Prostate gland (tissue), 2 donors: ENCODE results near the gene MYBL2. TPM values are rescaled to one million over a fixed set of nuclear protein-coding genes. Genes with fewer than 3 reads are reported as not detected.

Experiments
- DNase-seq: peaks from one replicate; pipeline ENCODE4 v3.0.0-alpha.2; 2019; ENCODE audit warnings: low spot score
- H3K27ac ChIP-seq, 2 donors: fragments of 200-600 bp; sonication (generic); 2 replicates each; pipeline ENCODE4 v1.5.1; 2017 to 2019
- H3K27me3 ChIP-seq: fragments of 200-600 bp; sonication (generic); replicated peaks from 2 replicates; pipeline ENCODE4 v1.5.1; 2019; ENCODE audit not compliant: insufficient read depth
- H3K36me3 ChIP-seq, 2 donors: fragments of 200-600 bp; sonication (generic); 1 replicate in 1 of 2; 2 replicates in 1 of 2; pipeline versions ENCODE4 v1.5.1 to v1.8.1; 2017 to 2019
- H3K4me1 ChIP-seq: fragments of 200-600 bp; sonication (generic); replicated peaks from 2 replicates; pipeline ENCODE4 v1.5.1; 2019
- H3K4me3 ChIP-seq, 2 donors: fragments of 200-600 bp; sonication (generic); 2 replicates each; pipeline ENCODE4 v1.5.1; 2017 to 2019
- H3K9me3 ChIP-seq: fragments of 200-600 bp; sonication (generic); 2 replicates; pipeline ENCODE4 v1.5.1; 2017
- POLR2A ChIP-seq: fragments of 450-650 bp; IDR thresholded peaks from one replicate; pipeline ENCODE4 v1.6.1; 2016; ENCODE audit warnings: antibody characterized with exemption, mild to moderate bottlenecking
- POLR2AphosphoS5 ChIP-seq: sonication (generic); formaldehyde crosslinking; IDR thresholded peaks from one replicate; pipeline ENCODE4 v1.6.1; 2017; ENCODE audit warnings: antibody characterized with exemption
- WGBS: methylation state at CpG from one replicate; pipeline ENCODE4 v1.1.5; 2018; 5-methylcytosine and 5-hydroxymethylcytosine counted together
- intact Hi-C: fragments of 100-400 bp; cut with DNase I; formaldehyde crosslinking; loops from one replicate; pipeline ENCODE4 v1.14.2; 2022
- total RNA-seq, 2 donors: library from RNA; depleted of rRNA; stranded (reverse); fragments of >200 nt; gene quantifications; one replicate each; pipeline ENCODE4 v1.1.0, GENCODE V29; 2016
- TF ChIP-seq, protein P1 (sequence below), 4 experiments: fragments of 200-600 bp in 2 of 4; fragments of 450-650 bp in 2 of 4; sonication (generic) in 2 of 4; IDR thresholded peaks; 1 replicate in 3 of 4; 2 replicates in 1 of 4; pipeline ENCODE4 v1.5.1; 2016 to 2019; ENCODE audit warnings: antibody characterized with exemption in 4 of 4, mild to moderate bottlenecking in 2 of 4, moderate library complexity in 2 of 4

MYBL2 gene
- total RNA-seq, 2 donors from 2014 or later: 0.36 to 11.6 TPM

DNA sequence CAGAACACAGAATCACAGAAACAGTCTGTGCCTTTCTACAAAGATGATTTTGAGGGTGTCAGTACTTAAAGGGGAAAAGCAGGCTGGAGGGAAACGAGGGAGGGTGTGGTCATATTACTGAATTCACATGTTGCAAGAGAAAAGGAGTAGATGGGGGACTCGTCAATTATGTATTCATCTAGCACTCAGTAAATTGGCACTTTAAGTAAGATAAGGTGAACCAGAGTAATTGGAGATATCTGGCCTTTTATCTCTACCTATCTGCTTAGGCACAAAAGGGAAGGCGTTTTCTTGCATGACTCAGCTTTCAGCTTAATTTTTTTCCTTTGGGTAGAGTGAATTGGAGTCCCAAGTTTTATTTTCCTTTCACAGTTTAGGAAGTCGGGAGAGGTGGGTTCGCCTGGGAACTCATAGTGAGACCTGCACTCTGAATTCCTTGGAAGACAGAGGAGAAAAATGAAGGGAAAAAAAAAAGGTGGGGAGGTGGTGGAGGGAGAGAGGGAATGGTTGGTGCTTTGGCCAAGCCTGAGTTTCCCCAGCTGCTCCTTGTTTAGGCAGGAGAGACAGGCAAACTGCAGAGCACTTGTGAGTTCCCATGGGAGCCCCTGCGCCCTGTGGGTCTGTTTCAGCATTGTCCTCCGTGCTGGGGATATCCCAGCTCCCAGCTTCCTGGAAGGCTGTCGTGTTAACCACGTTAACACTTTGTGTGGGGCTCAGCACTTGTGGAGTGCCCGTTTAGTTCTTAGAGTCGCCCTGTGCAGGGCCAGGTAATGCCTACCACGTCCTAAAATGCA is 79.6 kb downstream of the MYBL2 start:
- WGBS: 50% methylated on average over 11 of the region's 12 CpGs
- TF ChIP-seq POLR2AphosphoS5: no peak
- TF ChIP-seq, protein P1, sequence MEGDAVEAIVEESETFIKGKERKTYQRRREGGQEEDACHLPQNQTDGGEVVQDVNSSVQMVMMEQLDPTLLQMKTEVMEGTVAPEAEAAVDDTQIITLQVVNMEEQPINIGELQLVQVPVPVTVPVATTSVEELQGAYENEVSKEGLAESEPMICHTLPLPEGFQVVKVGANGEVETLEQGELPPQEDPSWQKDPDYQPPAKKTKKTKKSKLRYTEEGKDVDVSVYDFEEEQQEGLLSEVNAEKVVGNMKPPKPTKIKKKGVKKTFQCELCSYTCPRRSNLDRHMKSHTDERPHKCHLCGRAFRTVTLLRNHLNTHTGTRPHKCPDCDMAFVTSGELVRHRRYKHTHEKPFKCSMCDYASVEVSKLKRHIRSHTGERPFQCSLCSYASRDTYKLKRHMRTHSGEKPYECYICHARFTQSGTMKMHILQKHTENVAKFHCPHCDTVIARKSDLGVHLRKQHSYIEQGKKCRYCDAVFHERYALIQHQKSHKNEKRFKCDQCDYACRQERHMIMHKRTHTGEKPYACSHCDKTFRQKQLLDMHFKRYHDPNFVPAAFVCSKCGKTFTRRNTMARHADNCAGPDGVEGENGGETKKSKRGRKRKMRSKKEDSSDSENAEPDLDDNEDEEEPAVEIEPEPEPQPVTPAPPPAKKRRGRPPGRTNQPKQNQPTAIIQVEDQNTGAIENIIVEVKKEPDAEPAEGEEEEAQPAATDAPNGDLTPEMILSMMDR (IDR thresholded peaks at IDR 0.05): no peak

DNA sequence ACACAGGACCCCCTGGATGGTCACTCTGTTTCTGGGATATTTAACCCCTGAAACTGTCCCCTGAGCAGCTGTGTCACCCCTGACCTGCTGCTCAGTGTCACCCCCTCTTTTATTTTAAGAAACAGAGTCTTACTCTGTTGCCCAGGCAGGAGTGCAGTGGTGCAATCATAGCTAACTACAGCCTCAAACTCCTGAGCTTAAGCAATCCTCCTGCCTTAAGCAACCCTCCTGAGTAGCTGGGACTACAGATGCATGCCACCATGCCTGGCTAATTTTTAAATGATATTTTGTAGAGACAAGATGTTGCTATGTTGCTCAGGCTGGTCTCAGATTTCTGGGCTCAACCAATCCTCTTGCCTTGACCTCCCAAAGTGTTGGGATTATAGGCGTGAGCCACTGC is 81.4 kb downstream of the MYBL2 start:
- no peaks in the 10 kb centered on the region for H3K4me1 ChIP-seq
- DNase-seq: no peak
- H3K27ac ChIP-seq: no peak overlapping the region
- no peaks in the 10 kb centered on the region for H3K9me3 ChIP-seq
- H3K36me3 ChIP-seq: no peaks in the 10 kb centered on the region
- TF ChIP-seq, protein P1 (IDR thresholded peaks at IDR 0.05): no peak
- TF ChIP-seq POLR2AphosphoS5: no peak
- no peak for TF ChIP-seq POLR2A
- intact Hi-C loops: no loop called here
- WGBS: 84% methylated on average over 1 of the region's 1 CpG
- H3K4me3 ChIP-seq: no peak overlapping the region
- peaks cover 6% of the 10 kb centered on the region for H3K27me3 ChIP-seq

More for the DNA sequence above, 79.6 kb downstream of the MYBL2 start:
- DNase-seq: no peak
- Histone ChIP-seq H3K27ac (no peak overlapping the region), H3K36me3 (no peaks in the 10 kb centered on the region), H3K4me3 (no peak overlapping the region), H3K4me1 (no peaks in the 10 kb centered on the region), H3K9me3 (no peaks in the 10 kb centered on the region), H3K27me3 (peaks cover 6% of the 10 kb centered on the region)
- intact Hi-C loops: no loop called here

DNA sequence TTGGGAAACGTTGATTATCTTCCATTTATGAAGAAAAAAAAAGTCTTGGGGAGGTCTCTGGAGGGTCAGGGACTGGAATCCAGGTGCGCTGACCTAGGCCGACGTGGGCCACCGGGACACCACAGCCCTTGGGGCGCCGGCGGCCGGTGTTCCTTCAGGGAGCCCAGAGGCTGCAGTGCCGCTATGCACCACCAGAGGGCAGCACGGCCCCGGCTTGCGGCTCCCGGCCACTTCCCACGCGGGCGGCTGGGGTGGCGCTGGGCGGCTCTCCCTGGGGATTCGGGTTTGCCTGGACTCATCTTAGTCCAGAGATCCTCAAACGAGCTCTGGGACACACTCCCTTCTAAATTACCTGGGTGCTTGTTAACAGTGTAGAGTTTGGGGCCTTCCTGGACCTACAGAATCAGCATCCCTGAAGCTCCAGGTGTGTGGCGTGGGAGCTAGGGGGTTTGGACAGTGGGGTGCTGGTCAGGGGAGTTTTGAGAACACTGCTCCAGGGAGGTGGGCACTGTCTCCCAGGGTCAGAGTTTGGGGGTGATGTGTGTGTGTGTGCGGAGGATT is 82.9 kb downstream of the MYBL2 start:
- 16% methylated on average over 12 of the region's 23 CpGs for WGBS
- TF ChIP-seq, protein P1 (IDR thresholded peaks at IDR 0.05): peak; percentile 96 to 100 (median 98)
- no peak for TF ChIP-seq POLR2A
- no peak for TF ChIP-seq POLR2AphosphoS5
- no peak overlapping the region for H3K27ac ChIP-seq
- intact Hi-C loops: loop anchor here (1.0 to 10.0 kb wide), 3 partner anchors 95 to 330 kb away; partner anchors contain the start of gene TOX2
- DNase-seq: peak; percentile 49
- peaks cover 6% of the 10 kb centered on the region for H3K27me3 ChIP-seq
- H3K4me1 ChIP-seq: no peaks in the 10 kb centered on the region
- H3K9me3 ChIP-seq: no peaks in the 10 kb centered on the region
- H3K36me3 ChIP-seq: no peaks in the 10 kb centered on the region
- H3K4me3 ChIP-seq: no peak overlapping the region

DNA sequence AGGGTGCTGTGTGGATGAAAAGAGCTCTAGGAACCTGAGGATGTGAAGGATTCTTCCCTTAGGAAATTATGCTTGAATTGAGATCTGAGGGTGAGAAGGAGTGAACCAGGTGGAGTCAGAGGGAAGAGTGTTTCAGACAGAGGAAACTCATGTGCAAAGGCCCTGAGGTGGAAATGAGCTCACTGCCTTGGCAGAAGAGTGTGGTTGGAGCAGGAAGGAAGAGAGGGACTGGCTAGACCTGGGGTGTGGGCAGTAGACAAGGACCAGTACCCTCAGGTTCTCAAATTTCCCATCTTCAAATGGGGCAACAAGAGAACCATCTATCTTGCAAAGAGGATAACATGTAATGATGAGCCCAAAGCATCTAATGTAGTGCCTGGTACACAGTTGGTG is 83.9 kb downstream of the MYBL2 start:
- no peak overlapping the region for H3K27ac ChIP-seq
- no peaks in the 10 kb centered on the region for H3K4me1 ChIP-seq
- H3K27me3 ChIP-seq: no peaks in the 10 kb centered on the region
- TF ChIP-seq, protein P1 (IDR thresholded peaks at IDR 0.05): no peak
- TF ChIP-seq POLR2A (no peak), POLR2AphosphoS5 (no peak)
- no peak overlapping the region for H3K4me3 ChIP-seq
- H3K9me3 ChIP-seq: no peaks in the 10 kb centered on the region
- no peak for DNase-seq
- intact Hi-C loops: loop anchor here (10.0 kb wide), 2 partner anchors 94 to 164 kb away; partner anchors contain the start of gene TOX2
- H3K36me3 ChIP-seq: no peaks in the 10 kb centered on the region
